Right hindlimb (tissue), 1 donor: ENCODE measurements around the gene C4A.
"Not testable (repeated sequence)": the region's sequence is repeated elsewhere in the genome, so short reads cannot be mapped to it uniquely, and the experiment has no call there.

Experiments used
- DNase-seq: peaks from one replicate; pipeline ENCODE4 v3.0.0-alpha.2; 2018

C4A gene

GRCh38 chr6:31961616-31962015 lies 20.2 kb upstream of the C4A start:
- DNase-seq = no peak

DNA sequence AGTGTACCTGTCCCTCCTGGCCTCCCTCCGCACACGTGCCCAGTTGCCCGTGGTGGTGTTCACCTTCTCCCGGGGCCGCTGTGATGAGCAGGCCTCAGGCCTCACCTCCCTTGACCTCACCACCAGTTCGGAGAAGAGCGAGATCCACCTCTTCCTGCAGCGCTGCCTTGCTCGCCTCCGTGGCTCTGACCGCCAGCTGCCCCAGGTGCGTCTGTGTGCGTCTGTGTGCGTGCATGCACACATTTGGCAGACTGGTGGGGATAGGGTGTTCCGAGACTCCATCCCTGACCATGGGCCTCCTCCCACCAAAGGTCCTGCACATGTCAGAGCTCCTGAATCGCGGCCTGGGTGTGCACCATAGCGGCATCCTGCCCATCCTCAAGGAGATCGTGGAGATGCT lies 17.9 kb upstream of the C4A start:
- no peak for DNase-seq

- no peak for DNase-seq
These were observed 16.2 kb upstream of the C4A start for GRCh38 chr6:31965700-31966099.

DNA sequence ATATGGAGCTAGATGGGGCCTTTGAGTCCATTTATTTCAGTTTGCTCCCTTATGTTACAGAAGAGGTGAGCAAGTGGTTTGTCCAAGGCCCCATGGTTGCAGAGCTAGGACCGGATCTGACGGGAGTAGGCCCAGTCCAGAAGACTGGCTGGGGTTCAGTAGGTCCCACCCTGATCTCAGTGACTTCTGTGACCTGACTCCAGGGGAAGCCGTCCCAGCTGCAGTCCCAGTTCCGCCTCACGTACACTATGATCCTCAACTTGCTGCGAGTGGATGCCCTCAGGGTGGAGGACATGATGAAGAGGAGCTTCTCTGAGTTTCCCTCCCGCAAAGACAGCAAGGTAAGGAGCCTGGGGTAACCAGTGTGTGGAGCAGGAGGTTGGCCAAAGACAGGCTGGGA lies 15.4 kb upstream of the C4A start:
- DNase-seq = no peak

GRCh38 chr6:31966997-31967925 lies 14.6 kb upstream of the C4A start:
- DNase-seq = no peak

GRCh38 chr6:31967926-31968320 lies 13.9 kb upstream of the C4A start:
- DNase-seq = no peak

GRCh38 chr6:31968326-31968725 lies 13.5 kb upstream of the C4A start:
- no peak for DNase-seq

- no peak for DNase-seq
These were observed 12.8 kb upstream of the C4A start for GRCh38 chr6:31968791-31969711.

DNA sequence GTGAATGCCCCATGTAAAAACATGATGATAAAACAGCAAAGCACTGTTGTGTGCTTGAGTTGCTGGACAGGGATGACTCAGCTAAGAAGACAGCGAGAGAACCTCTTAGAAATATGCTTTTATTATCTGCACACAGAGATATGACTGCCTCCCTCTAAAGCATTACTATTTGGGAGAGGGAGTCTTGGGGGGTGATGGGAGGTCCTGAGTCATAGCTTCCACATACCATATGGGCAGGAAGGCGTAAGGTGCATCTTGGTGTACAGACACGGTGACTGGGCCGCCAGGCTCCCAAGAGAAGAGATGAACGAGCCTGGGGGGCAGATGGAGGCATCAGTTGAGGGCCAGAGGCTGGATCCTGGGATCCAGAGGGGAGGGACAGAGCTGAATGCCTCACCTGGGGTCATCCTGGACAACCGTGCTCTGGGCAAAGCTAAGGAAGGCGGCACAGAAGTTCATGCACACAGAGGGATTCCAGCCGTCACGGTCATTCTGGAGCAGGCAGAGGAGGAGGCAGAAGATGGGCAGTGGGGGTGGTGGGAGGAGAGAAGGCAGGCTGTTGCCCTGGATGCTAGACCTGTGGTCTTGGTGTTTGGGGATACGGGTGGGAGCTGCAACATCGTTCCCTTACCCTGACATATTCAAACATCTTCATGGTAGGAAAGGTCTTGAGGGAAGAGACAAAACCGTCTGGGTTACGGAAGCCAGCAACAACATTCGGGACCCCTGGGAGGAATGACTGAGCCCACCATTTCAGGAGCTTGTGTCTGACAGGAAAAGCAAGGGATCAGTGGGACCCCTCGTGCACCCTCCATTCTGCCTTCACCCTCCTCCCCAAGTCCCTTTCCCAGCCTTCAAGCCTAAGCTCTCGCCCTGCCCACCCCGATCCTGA lies 11.9 kb upstream of the C4A start:
- DNase-seq = no peak

DNA sequence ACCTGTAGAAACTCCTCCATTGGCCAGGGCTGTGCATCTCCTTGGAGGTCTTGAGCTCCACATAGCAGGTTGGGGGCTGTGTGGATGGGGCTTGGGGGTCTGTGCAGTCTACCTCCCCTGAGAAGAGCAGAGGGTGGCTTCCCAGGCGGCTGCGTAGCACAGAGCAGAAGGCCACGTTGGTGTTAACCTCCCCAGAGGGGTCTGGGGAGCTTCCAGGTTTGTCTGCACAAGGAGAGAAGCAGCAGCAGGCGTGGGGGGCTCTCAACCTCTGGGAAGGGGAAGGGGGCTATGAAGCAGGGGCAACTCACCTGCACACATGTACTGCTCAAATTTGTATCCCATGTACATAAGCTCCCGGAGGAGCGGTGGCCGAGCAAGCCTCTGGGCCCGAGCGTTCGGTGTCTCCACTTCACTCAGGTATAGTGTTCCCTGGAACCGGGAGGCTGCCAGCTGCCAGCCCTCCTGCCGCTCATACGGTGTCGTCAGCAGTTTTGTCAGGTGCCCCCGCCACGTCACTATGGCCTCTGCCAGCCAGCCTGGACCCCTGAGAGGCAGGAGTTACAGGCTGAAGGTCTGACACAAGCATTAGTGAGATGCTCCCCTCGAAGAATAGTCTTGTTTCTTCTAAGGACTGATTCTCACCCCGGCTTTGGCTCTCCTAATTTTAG lies 11.1 kb upstream of the C4A start:
- DNase-seq = no peak

- DNase-seq = peak; percentile 42
These were observed 10.4 kb upstream of the C4A start for GRCh38 chr6:31971279-31971992.

DNA sequence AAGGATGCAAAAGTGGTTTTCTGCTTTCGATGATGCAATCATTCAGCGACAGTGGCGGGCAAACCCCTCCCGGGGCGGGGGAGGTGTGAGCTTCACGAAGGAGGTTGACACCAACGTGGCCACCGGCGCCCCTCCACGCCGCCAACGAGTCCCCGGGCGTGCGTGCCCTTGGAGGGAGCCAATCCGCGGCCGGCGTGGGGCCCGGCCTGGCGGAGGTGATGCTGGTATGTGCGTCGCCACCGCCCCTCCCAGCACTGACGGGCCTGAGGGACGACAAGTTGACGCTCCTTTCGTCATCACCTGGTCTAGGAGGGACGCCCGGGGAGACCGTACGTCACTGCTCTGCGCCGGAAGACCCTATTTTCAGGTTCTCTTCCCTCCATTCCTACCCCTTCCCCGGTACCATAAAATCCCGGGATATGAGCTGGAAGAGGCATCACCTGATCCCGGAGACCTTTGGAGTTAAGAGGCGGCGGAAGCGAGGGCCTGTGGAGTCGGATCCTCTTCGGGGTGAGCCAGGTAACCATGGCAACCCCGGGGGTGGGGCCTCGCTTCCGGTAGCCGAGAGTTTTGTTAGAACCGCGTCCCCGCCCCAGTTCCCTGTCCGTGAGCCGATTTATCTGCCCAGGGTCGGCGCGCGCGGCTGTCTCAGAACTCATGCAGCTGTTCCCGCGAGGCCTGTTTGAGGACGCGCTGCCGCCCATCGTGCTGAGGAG lies 9.7 kb upstream of the C4A start, which contains the start of gene DXO:
DXO (minus strand) TSS at position 146 of the 716 bp plus-strand sequence. CDS start 463 bp downstream, outside the sequence.
- DNase-seq = peak; percentile 97

- no peak for DNase-seq
These were observed 9.0 kb upstream of the C4A start for GRCh38 chr6:31972709-31973350.

DNA sequence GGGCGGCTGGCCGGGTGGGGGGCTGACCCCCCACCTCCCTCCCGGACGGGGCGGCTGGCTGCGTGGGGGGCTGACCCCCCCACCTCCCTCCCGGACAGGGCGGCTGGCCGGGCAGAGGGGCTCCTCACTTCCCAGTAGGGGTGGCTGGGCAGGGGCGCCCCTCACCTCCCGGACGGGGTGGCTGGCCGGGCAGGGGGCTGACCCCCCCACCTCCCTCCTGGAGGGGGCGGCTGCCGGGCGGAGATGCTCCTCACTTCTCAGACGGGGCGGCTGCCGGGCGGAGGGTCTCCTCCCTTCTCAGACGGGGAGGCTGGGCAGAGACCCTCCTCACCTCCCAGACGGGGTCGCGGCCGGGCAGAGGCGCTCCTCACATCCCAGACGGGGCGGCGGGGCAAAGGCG lies 5.8 kb upstream of the C4A start:
- DNase-seq = not testable (repeated sequence)

DNA sequence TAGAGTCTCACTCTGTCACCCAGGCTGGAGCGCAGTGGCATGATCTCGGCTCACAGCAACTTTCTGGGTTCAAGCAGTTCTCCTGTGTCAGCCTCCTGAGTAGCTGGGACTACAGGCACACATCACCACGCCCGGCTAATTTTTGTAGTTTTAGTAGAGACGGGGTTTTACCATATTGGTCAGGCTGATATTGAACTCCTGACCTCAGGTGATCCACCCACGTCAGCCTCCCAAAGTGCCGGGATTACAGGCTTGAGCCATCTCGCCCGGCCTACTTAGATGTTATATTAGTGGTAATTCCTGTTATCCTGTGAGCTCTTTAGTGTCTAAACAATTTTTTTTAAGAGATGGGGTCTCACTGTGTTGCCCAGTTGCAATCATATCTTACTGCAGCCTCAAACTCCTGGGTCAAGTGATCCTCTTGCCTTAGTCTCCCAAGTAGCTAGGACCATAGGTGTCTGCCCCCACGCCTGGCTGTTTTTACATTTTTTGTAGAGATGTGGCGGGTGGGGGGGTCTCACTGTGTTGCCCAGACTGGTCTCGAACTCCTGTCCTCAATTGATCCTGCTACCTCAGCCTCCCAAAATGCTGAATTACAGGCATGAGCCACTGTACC lies 3.9 kb upstream of the C4A start:
- no peak for DNase-seq

GRCh38 chr6:31978831-31979230 lies 3.0 kb upstream of the C4A start:
- DNase-seq = no peak

- DNase-seq = no peak
These were observed 2.5 kb upstream of the C4A start for GRCh38 chr6:31979238-31979898.

DNA sequence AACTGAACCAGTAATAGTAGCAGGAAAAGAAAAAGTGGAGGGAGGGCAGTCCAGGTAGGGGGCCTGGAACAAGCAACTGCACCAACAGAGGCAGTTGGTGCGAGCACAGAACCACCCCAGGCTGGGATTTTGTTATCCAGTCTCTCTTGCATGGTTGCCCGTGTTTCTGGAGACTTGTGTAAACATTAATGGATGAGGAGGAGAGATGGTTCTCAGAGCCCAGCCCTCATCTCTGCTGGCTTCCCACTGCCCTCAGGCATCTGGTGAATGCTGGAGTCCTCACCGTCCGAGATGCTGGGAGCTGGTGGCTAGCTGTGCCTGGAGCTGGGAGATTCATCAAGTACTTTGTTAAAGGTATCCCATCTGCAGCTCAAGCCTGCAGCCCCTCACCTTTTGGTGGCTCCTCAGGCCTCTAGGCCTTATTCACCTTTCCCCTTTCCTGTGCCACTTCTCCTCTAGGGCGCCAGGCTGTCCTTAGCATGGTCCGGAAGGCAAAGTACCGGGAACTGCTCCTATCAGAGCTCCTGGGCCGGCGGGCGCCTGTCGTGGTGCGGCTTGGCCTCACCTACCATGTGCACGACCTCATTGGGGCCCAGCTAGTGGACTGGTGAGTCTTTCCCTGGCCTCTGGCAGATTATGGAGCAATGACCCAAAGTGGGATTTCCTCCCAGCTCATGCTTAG lies 1.5 kb upstream of the C4A start:
- DNase-seq = not testable (repeated sequence)
